Kidney epithelial cell (primary cell): ENCODE measurements around the gene TSSK1B. TPM values are rescaled to one million over a fixed set of nuclear protein-coding genes. Genes with fewer than 3 reads are reported as not detected.

Source experiments
- DNase-seq: peaks from one replicate; pipeline ENCODE4 v3.0.0-alpha.2; 2010; ENCODE audit warnings: low read depth
- H3K27me3 ChIP-seq: 2 replicates; pipeline ENCODE4 v1.6.0; 2011; ENCODE audit warnings: low read length; ENCODE audit not compliant: control insufficient read depth, insufficient read depth
- H3K36me3 ChIP-seq: 2 replicates; pipeline ENCODE4 v1.5.1; 2011; ENCODE audit warnings: low read length; ENCODE audit not compliant: control insufficient read depth, insufficient read depth
- H3K4me3 ChIP-seq: 2 replicates; pipeline ENCODE4 v1.5.1; 2011; ENCODE audit warnings: low read depth, mild to moderate bottlenecking, control low read depth, low read length
- CTCF ChIP-seq: IDR thresholded peaks from 2 replicates; pipeline ENCODE4 v1.5.1; 2011; ENCODE audit warnings: mild to moderate bottlenecking, moderate library complexity, low read length, control low read depth, inconsistent platforms; ENCODE audit not compliant: insufficient read depth, poor library complexity, severe bottlenecking
- total RNA-seq: library from RNA; depleted of rRNA; stranded (reverse); fragments of >200 nt; gene quantifications from 2 replicates; pipeline ENCODE4 v1.2.3, GENCODE V29; 2015

Gene TSSK1B
- total RNA-seq, 1 donor from 2014 or later, result 0.38 TPM

- DNase-seq, result no peak
- Histone ChIP-seq H3K4me3 (no peak overlapping the region), H3K36me3 (no peaks in the 10 kb centered on the region), H3K27me3 (no peaks in the 10 kb centered on the region)
- no peak for TF ChIP-seq CTCF
Observed at GRCh38 chr5:113452941-113453340, 18.2 kb upstream of the TSSK1B start.

DNA sequence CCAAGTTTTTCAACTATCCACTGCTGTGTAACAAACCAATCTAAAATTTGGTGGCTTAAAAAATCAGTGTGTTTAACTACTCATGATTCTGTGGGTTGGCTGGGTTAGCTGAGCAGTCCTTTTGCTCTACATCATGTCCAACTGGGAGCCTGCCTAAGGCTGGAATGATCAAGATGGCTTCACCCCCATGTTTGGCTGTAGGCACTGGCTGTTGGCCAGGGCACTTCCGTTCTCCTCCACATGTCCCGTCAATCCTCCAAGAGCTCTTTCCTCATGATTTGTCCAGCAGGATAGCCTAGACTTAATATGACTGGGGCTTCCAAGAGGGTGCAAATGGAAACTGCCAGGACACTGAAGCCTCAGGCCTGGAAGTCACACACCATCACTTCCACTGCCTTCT, 17.0 kb upstream of the TSSK1B start:
- no peak for TF ChIP-seq CTCF
- Histone ChIP-seq H3K4me3 (no peak overlapping the region), H3K36me3 (no peaks in the 10 kb centered on the region), H3K27me3 (no peaks in the 10 kb centered on the region)
- DNase-seq, result no peak

DNA sequence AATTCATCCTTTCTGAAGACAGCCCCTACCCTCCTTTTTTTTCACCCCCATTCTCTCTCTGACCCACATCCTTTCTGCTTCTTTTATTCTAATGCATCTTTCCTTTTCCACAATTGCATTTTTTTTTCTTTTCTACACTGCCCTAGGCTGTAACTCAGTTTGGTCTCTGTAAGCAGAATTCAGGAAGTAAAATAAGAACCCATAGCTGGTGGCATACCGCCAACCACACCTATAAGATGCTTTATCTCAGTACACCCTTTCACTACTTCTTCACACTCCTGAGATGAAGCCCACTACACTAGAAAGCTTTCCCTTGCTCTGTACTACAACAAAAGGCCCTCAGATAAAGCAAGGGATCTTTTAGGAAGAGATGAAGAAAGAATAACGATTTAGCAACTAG, 16.1 kb upstream of the TSSK1B start:
- H3K36me3 ChIP-seq, result no peaks in the 10 kb centered on the region
- no peak overlapping the region for H3K4me3 ChIP-seq
- TF ChIP-seq CTCF, result no peak
- H3K27me3 ChIP-seq, result no peaks in the 10 kb centered on the region
- DNase-seq, result no peak

DNA sequence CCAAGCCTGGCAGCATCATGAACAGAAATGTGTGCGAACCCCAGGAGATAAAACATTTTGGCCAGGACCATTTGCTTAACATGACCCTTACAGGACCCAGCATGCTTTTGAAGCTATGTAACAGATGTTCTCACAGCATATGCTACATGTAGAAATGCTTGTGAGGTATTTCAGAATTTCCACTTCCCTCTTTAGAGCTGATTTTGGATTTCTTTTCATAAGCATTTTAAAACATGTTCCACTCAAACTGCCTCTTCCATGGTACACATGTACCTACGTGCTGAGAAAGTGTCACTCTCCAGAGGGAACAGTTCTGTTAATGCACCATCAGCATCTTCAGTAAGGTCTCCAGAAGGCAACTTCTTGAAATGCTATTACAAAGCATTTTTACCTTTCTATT, 15.7 kb upstream of the TSSK1B start:
- TF ChIP-seq CTCF, result no peak
- Histone ChIP-seq H3K36me3 (no peaks in the 10 kb centered on the region), H3K4me3 (no peak overlapping the region), H3K27me3 (no peaks in the 10 kb centered on the region)
- DNase-seq, result no peak

GRCh38 chr5:113448252-113448651, 13.5 kb upstream of the TSSK1B start:
- TF ChIP-seq CTCF, result no peak
- no peak overlapping the region for H3K4me3 ChIP-seq
- H3K27me3 ChIP-seq, result no peaks in the 10 kb centered on the region
- no peak for DNase-seq
- H3K36me3 ChIP-seq, result no peaks in the 10 kb centered on the region

DNA sequence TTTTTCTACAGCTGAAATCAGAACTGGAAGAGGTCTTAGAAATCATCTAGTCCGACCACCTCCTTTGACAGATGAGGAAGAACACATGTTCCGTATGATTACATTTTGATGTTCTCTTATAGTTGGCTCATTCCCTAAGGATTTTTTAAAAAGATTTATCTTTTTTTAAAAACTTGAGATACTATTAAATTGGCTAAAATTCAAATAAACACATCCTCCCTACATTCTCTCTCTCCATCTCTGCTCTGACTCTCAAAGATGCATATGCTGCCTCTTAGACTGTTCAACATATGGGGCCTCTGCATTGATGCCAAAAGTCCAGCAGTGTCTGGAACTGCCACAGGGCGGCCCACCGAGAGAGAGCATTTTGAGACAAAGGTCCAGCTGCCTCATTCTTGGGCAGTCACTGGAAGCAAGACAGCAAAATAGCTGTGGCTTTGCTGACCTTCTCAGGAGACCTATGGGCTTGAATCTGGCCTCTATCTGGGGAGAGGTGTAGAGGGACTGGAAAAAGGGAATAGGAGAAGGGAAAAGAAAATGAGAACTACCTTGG, 12.8 kb upstream of the TSSK1B start:
- Histone ChIP-seq H3K4me3 (no peak overlapping the region), H3K27me3 (no peaks in the 10 kb centered on the region), H3K36me3 (no peaks in the 10 kb centered on the region)
- DNase-seq, result no peak
- TF ChIP-seq CTCF, result peak; percentile 7
